Upper lobe of right lung (tissue), 1 donor: ENCODE results near the gene GCK. TPM values are rescaled to one million over a fixed set of nuclear protein-coding genes. Genes with fewer than 3 reads are reported as not detected.

ENCODE experiments used
- ATAC-seq: fragments of 200-7000 bp; cut with Tn5 transposase; one replicate; pipeline ENCODE4 v1.9.1; 2020; ENCODE audit warnings: mild to moderate bottlenecking, moderate library complexity
- DNase-seq: peaks from one replicate; pipeline ENCODE4 v3.0.0-alpha.2; 2020
- H3K27ac ChIP-seq: fragments of 200-600 bp; one replicate; pipeline ENCODE4 v1.8.0; 2022
- H3K27me3 ChIP-seq: fragments of 200-600 bp; one replicate; pipeline ENCODE4 v1.8.0; 2022; ENCODE audit warnings: mild to moderate bottlenecking
- H3K36me3 ChIP-seq: fragments of 200-600 bp; one replicate; pipeline ENCODE4 v1.8.0; 2022
- H3K4me1 ChIP-seq: fragments of 200-600 bp; one replicate; pipeline ENCODE4 v1.8.0; 2022
- H3K4me3 ChIP-seq: fragments of 200-600 bp; one replicate; pipeline ENCODE4 v1.8.0; 2022; ENCODE audit warnings: mild to moderate bottlenecking
- H3K9me3 ChIP-seq: fragments of 200-600 bp; one replicate; pipeline ENCODE4 v1.8.0; 2022
- CTCF ChIP-seq: fragments of 200-600 bp; IDR thresholded peaks from one replicate; pipeline ENCODE4 v1.8.0; 2022; ENCODE audit warnings: antibody characterized with exemption
- intact Hi-C: fragments of 100-400 bp; cut with DNase I; formaldehyde crosslinking; loops from one replicate; pipeline ENCODE4 v1.11.0; 2022
- total RNA-seq: library from RNA; stranded (reverse); fragmentation: NEBNext Ultra II Directional; extraction: Animal tissue kit (Norgen Biotek cat#: 25700); gene quantifications from one replicate; pipeline ENCODE4 v1.2.1, GENCODE V29; 2021
- donor health status: DM: no; HTN: yes; CAD: no; lungs with severe emphysema.

The GCK gene
- total RNA-seq, 1 donor from 2014 or later = 0.23 TPM

GRCh38 chr7:44158096-44158872 is 31.0 kb downstream of the GCK start:
- H3K9me3 ChIP-seq = no peaks in the 10 kb centered on the region
- ATAC-seq (no peak), DNase-seq (no peak)
- H3K36me3 ChIP-seq = no peaks in the 10 kb centered on the region
- TF ChIP-seq CTCF = no peak
- no peaks in the 10 kb centered on the region for H3K4me1 ChIP-seq
- intact Hi-C loops = no loop called here
- H3K4me3 ChIP-seq = no peak overlapping the region
- H3K27ac ChIP-seq = no peak overlapping the region
- H3K27me3 ChIP-seq = no peaks in the 10 kb centered on the region

DNA sequence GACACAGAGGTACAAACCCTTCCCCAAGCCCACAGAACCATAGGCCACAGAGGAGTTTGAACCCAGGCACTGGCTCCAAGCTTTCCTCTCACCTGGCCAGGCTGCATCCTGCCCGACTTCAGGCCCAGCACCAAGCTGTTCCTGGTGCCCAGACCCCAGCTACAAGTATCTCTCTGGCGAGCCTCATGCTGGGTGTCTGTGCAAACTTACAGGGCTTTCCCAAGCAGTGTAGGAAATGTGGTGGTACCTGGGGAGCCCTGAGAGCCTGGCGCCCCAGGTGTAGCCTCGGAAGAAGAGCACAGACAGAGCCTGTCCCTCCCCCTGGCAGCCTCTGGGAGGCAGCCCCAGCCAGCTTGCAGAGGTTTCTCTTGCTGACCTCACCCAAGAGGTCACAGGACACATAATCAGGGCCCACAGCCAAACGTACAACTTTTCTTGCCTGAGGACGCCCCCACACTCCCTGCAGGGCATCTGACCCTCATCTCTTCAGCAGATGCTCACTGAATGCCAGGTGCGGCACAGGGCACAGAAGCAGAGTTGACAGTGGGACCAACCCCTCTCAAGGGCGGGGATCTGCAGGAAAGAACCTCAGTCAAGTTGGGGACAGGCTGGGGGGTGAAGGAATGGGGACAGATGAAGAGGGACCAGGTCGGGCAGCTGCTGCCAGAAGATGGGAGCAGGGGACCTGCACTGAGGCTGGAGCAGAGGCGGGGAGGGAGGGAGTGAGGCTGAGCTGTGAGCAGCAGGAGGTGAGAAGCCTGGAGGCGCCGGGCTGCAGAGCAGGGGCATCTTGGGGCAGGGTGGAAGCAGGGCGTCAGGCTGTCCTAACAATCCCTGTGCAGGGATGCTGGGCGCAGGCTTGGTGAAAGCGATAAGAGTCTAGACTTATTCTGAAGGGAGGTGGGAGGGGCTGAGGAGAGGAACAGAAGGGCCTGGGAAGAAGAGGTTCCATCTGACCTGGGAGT is 31.8 kb downstream of the GCK start:
- ATAC-seq = no peak
- no peaks in the 10 kb centered on the region for H3K36me3 ChIP-seq
- no peak for TF ChIP-seq CTCF
- H3K27ac ChIP-seq = no peak overlapping the region
- no peaks in the 10 kb centered on the region for H3K27me3 ChIP-seq
- no peaks in the 10 kb centered on the region for H3K9me3 ChIP-seq
- H3K4me3 ChIP-seq = no peak overlapping the region
- intact Hi-C loops = no loop called here
- DNase-seq = no peak
- H3K4me1 ChIP-seq = no peaks in the 10 kb centered on the region

DNA sequence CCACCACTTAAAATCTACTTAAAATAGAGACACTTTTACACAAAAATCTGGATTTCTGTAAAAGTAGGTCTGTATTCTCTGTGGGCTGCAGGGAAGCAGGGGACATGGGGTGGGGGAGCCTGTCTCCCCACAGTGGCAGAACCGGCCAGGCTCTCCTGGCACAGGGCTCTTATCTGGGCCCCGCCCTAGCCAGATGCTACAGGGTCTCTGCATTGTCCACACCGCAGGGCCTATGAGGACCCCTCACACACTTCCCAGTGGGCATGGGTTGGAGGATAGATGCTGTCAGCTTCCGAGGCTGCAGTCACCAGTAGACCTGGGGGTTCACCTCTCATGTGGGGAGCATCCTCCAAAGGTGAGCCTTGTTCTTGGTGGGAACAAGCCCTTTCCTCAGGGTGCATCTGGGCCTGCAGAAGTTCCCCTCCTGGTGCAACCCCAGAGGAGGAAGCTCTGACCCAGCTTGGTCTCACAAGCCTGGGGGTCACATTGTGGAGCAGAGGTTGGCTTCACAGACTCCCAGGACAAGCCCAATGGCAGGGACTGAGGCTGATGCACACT is 32.7 kb downstream of the GCK start:
- Histone ChIP-seq H3K4me1 (no peaks in the 10 kb centered on the region), H3K27ac (no peak overlapping the region), H3K4me3 (no peak overlapping the region), H3K27me3 (no peaks in the 10 kb centered on the region), H3K36me3 (no peaks in the 10 kb centered on the region), H3K9me3 (no peaks in the 10 kb centered on the region)
- intact Hi-C loops = no loop called here
- DNase-seq (no peak), ATAC-seq (no peak)
- no peak for TF ChIP-seq CTCF

- no peak for ATAC-seq
- H3K36me3 ChIP-seq = no peaks in the 10 kb centered on the region
- DNase-seq = no peak
- no peaks in the 10 kb centered on the region for H3K4me1 ChIP-seq
- H3K9me3 ChIP-seq = no peaks in the 10 kb centered on the region
- no peaks in the 10 kb centered on the region for H3K27me3 ChIP-seq
- H3K27ac ChIP-seq = no peak overlapping the region
- intact Hi-C loops = no loop called here
- no peak overlapping the region for H3K4me3 ChIP-seq
- no peak for TF ChIP-seq CTCF
Measured at GRCh38 chr7:44155191-44156185, 33.8 kb downstream of the GCK start.

DNA sequence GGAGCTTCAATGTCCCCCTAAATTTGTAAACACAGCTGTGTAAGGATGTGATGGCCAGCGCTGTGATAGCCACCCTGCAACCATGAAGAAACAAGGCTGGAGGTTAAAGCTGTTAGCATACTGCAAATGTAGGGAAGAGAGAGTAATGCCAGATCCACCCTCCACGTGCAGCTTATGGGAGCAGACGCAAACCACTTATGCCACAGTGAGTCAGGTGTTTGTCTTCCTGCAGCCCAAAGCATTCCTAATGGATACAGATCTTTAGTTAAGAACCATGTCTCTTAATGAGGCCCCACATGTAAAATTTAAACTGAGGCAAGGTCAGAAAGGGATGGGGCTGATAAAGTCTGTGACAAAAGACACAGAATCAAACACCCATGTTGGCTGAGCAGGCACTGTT is 34.5 kb downstream of the GCK start:
- ATAC-seq (no peak), DNase-seq (no peak)
- intact Hi-C loops = no loop called here
- no peaks in the 10 kb centered on the region for H3K36me3 ChIP-seq
- no peak overlapping the region for H3K4me3 ChIP-seq
- H3K4me1 ChIP-seq = no peaks in the 10 kb centered on the region
- TF ChIP-seq CTCF = no peak
- no peaks in the 10 kb centered on the region for H3K9me3 ChIP-seq
- no peaks in the 10 kb centered on the region for H3K27me3 ChIP-seq
- no peak overlapping the region for H3K27ac ChIP-seq
